ENCODE measurements around the gene SLC25A38.
A peak's percentile ranks its signal among the peaks of the same experiment; 100 is the strongest.

SLC25A38 gene

GRCh38 chr3:39376959-39377634 is 6.1 kb upstream of the SLC25A38 start:
- no peak for DNase-seq (ENCODE audit: low read depth)

DNA sequence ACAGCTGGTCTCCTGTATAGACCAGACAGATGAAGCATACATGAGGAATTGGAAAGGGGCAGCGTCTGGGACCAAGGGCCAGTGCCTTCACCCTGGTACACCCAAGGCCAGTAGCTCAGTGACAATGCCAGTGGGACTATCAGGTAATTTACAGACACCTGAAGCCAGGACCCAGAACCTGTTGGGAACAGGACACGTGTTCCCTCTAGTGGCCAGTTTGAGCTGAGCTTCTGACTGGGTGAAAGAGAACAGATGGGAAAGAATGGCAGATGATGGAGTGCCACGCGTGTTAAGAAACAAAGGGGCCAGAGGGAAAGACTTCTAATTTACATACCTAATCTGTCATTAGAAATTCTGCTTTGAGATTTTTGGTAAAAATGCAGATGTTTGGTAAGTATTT is 5.1 kb upstream of the SLC25A38 start:
- peak; percentile 28 for DNase-seq (ENCODE audit: low read depth)

DNA sequence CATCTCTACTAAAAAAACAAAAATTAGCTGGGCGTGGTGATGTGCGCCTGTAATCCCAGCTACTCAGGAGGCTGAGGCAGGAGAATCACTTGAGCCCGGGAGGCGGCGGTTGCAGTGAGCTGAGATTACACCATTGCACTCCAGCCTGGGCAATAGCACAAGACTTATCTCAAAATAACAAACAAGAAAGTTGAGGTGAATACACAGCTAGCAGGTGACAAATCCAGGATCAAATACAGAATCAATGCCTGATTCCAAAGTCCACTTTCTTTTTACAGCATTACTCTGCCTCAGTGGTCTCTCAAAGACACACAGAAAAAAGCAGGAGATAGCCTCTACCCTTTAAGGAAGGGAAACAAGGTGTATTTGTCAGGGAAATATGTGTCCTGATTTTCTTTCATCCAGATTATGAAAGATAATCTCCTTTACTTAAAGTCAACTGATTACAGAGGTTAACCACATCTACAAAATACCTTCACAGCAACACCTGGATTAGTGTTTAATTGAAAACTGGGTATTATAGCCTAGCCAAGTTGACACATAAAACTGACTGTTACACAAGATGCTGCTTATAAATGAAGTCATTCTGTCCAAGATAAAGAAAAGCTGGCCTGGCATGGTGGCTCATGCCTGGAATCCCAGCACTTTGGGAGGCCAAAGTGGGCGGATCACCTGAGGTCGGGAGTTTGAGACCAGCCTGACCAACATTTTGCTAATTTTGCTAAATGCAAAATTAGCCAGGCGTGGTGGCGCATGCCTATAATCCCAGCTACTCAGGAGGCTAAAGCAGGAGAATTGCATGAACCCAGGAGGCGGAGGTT is 4.0 kb upstream of the SLC25A38 start:
- no peak for DNase-seq (ENCODE audit: low read depth)

GRCh38 chr3:39379778-39380155 is 3.4 kb upstream of the SLC25A38 start:
- DNase-seq (ENCODE audit: low read depth): no peak

GRCh38 chr3:39381432-39381831 is 1.7 kb upstream of the SLC25A38 start:
- DNase-seq (ENCODE audit: low read depth): no peak

DNA sequence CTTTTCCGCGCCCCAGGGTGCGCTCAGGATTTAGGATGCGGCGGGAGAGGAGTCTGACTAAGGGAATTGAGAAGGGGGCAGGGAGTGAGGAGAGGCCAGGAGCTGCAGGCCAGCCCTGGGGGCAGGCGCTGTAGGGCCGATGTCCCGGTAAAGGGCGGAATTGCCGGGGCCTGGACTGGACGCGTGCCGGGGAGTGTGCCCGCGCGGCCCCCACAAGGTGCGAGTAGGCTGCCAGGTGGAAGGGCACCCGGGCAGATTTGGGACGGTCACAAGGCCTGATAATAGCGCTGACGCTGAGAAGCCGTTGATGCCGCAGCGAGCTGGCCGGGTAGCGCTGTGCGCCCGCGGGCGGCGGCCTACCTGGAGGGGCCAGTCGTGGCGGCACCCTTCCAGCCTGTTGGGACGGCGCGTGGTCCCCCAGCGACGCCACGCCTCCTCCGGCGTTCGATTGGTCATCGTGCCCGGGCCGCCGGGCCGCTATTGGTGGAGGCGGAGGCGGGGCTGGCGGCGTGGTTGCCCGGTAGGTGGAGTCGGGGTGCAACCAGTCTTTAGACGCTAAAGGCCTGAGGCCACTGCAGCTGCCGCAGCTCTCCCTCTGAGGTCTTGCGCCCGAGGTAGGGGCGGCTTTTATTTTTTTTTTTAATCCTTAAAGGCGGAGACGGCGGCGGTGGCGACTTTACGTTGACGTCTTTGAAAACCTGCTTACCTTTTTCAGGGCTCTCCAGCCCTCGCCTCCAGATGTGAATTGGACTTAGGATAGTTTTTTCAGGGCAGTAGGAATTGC is 903 bp downstream of the SLC25A38 start:
- DNase-seq (ENCODE audit: low read depth): peak; percentile 86

DNA sequence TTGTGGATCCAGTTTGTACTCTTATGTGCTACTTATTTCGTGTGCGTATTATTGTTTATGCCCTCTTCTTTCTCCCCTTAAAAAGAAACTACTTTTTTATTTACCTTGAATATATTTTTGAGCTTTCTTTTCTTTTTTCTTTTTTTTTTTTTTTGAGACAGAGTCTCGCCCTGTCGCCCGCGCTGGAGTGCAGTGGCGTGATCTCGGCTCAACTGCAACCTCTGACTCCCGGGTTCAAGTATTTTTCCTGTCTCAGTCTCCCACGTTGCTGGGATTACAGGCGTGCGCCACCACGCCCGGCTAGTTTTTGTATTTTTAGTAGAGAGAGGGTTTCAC is 1.5 kb downstream of the SLC25A38 start:
- DNase-seq (ENCODE audit: low read depth): no peak

DNA sequence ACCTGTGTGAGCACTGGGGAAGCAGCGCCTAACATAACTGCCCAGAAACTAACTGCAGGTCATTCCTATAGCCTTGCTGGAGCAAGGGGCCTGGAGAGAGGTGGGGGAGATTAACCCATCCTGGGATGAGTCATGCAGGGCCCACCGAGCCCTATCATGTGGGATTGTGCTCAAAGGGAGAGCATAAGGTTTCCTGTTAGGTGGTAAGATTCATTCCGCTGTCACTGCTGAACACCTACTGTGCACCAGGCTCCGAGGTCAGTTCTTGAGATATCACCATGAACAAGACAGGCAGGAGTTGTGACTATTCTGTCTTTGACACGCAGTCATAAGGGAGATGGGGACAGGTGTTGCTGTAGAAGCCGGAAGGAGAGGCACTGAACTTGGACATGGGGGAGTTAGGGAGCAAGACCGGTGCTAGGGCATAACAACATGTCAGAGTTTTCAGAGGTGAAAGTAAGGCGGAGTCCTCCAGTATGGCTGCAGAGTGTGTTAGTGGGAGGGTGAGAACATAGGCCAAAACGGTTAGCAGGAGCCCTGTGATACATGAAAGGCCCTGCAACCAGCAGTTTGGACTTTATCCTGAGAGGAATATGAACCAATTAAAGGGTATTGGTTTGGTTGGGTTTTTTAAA is 2.4 kb downstream of the SLC25A38 start:
- DNase-seq (ENCODE audit: low read depth): no peak

- no peak for DNase-seq (ENCODE audit: low read depth)
Observed at GRCh38 chr3:39386318-39386717, 3.1 kb downstream of the SLC25A38 start.

DNA sequence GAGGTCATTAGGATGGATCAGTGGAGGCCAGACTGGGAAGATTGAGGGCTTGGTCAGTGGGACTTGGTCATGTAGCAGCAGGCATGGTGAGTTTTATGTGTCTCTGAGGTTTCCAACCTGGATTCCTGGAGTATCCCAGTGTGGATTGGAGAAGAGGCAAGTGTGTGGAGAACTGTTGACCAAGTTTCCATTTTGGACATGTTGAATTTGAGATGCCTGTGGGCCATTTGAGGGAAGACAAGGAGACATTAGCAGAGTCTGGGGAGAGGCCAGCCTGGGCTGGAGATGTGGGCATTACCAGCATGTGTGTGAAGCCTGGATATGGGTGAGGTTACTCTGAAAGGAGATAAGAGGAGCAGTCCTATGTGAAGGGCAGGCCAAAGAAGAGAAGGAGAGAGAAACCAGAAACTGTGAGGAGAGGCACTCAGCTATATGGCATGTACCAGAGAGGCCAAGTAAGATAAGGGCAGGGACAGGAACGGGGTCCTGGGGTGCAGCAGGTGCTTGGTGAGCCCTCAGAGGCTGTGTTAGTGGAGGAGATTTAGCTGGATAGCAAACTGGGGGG is 4.3 kb downstream of the SLC25A38 start:
- no peak for DNase-seq (ENCODE audit: low read depth)

DNA sequence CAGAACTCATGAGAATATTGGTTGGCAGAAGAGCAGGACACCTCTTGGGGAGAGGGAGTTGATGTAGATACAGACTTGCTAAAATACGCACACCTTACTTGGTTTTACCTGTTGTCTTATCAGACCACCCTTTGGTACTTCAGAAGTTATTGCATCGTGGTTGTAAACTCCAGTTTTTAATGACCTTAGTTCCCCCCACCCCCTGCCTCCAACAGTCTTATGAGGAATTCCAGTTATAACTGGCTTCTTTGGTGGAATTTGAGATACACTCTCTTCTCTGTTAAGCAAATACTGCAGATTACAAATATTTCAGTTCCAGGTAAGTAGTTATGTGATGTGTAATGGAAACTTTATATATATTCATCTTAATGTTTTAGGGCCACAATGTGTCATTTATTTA is 5.0 kb downstream of the SLC25A38 start:
- DNase-seq (ENCODE audit: low read depth): no peak

DNA sequence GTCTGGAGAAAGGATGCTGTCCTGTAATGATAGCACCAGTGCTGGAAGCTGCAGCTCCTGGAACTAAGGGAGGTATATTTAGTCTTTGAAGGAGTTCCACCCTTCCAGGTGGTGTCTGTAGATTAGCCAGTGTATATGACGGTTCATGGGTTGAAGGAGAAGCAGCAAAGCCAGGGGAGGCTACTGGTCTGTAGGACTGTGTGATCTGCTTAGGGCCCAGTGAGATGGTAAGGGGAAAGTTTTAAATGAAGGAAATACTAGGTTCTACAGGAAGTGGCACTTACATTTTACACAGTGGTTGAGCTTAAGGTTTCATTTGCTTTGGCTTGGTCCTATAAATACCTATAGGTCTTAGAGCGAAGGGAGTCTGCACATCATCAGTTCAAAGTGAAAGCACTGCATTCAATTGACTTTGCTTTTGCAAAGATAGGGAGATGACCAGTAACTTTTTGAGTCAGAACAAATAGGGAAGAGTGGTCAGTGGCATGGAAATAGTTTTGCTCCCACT is 5.6 kb downstream of the SLC25A38 start:
- DNase-seq (ENCODE audit: low read depth): no peak

DNA sequence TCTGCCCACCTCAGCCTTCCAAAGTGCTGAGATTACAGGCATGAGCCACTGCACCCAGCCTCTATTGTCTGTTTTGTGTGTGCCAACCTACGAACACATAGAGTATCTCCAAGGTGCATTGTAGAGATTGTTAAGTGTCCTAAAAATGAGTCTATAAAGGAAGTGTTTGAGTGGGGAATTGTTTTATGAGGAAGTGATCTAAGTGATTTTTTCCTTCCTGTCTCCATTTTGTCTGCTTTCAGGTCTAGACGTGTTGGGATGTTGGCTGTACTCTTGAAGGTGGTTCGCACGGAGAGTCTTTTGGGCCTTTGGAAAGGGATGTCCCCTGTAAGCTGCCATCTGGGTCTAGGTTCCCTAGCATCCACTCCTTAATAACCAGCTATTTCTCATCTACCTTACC is 7.0 kb downstream of the SLC25A38 start:
- DNase-seq (ENCODE audit: low read depth): no peak

DNA sequence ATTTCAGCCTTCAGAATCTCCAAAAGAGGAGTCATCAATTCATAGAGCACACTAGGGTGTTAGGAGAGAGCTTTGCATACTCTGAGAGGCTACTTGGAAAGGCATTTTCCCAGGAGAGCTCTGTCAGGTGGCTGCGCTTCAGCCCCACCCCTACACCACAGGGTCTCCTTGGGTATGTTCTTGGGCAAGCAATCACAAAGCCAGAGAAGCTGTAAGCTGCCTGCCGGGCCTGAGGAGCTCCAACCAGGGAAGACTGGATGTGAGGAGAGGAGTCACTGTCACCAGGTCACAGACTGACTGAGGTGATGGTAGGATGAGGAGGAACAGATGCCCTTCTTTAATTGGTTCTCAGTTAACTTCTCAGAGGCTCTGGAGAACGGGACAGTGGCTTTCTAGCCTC is 13.5 kb downstream of the SLC25A38 start:
- no peak for DNase-seq (ENCODE audit: low read depth)

DNA sequence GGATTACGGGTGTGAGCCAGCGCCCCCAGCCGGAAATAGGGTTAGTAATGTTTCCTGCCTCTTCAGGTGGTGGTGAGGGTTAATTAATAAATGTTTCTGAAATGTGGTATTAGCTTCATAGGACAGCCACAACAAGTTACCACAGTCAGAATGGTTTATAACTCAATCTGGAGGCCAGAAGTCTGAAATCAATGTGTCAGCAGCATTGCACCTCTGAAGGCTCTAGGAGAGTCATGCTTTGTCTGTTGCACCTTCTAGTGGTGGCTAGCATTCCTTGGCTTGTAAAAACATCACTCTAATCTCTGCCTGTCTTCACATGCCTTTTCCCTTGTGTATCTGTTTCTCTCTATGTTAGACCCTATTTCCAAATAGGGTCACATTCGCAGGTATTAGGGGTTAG is 15.5 kb downstream of the SLC25A38 start:
- DNase-seq (ENCODE audit: low read depth): no peak

- DNase-seq (ENCODE audit: low read depth): peak; percentile 54
Observed at GRCh38 chr3:39401983-39402382, 18.8 kb downstream of the SLC25A38 start.

DNA sequence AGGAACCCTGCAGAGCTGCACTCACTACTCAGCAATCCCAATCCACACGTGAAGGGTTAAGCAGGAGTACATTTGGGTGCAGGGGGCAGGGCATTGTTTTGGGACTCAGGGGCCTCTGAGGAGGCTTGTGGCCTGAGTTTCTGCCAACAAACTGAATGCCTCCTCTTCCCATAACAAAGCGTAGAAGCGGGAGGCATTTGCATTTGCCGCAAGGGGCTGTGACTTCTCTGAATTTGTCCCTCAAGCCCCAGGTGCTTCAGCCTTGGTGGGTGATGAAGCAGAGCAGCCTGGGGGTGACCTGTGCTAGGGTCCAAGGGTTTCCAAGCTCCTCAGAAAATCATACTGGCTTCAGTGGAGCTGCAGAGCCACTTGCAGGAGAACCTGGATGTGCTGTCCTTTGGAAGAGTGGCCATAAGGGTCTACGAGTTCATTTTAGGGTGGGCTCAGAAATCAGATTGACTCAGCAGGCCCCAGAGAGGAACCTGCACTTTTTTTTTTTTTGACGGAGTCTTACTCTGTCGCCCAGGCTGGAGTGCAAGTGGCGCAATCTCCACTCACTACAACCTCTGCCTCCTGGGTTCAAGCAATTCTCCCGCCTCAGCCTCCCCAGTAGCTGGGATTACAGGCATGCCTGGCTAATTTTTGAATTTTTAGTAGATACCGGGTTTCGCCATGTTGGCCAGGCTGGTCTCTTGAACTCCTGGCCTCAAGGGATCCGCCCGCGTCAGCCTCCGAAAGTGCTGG is 21.9 kb downstream of the SLC25A38 start:
- no peak for DNase-seq (ENCODE audit: low read depth)

DNA sequence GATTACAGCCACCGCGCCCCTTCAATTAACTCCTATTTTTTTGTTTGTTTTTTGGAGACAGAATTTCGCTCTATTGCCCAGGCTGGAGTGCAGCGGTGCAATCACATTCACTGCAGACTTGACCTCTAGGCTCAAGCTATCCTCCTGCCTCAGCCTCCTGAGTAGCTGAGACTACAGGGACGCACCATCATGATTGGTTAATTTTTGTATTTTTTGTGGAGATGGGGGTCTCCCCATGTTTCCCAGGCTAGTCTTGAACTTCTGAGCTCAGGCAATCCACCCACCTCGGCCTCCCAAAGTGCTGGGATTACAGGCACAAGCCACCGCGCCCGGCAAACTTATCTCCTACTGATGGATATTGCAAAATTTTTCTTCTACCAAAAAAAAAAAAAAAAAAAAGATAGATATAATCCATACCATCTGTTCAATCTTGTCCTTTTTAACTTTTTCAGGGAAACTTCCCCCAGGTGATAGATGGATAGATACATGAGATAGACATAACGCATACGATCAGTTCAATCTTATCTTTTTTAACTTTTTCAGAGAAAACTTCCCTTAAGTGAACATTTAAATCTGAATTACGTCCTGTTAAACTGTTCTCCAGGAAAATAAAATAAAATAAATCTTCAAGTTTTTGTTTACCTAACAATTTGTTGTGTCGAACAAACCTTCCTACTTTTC is 22.7 kb downstream of the SLC25A38 start:
- DNase-seq (ENCODE audit: low read depth): no peak

DNA sequence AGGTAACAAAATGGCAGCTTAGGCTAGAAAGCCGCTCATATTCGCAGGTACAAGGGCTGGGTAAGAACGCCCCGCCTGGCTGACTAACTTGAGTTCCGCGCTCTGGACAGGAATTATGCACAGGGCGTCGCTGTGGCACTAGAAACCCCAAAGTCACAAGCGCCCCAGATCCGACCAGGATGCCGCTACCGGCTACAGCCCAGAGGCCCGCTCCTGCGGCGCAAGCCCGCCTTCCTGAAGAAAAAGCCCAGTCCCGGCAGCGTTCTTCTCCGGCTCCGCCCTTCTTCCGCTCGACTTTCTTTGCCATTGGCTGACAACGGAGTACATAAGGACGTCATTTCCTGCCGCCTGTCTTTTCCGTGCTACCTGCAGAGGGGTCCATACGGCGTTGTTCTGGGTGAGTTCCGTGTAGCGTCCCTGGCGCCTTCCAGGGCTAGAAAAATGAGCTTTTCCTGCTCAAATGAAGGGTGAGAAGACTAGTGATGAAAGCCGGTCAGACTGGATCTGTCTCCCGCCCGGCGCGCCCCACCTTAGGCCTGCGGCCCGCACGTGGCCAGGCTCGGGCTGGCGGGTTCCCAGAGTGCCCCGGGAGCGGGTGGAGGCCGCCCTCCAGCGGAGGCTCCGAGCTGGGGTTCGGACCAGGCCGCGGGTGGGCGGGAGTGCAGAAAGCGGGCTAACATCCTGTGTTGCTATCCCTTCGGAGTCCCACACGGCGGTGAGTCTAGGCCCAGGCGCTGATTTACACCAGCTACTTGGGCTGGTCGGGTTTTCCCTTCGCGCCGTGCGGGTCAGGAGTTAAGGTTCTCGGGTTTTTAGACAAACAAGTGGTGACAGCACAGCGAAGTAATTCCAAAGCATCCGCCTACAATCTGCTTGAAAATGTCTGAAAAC is 23.4 kb downstream of the SLC25A38 start, which contains the start of gene RPSA:
Gene RPSA (plus strand): TSS at position 353 of the 891 bp plus-strand sequence. CDS start 934 bp downstream, outside the sequence.
- peak; percentile 95 for DNase-seq (ENCODE audit: low read depth)

DNA sequence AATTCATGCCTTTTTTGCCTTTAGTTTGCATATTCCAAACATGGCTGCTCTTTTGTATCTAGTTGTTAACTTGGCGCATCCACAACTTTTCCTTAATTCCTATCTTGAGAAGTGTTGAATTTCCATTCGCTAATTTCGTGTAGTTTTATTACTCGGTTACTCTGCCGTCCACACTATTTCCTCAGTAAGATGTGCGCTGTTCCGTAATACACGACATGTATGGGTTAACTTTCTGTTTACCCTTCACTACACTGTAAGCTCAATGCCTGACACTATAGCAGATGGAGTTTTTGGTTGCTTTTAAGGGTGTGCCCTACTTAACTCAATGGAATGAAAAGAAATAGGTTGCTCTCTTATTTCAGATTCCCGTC is 24.1 kb downstream of the SLC25A38 start:
- DNase-seq (ENCODE audit: low read depth): peak; percentile 17

Data from amniotic epithelial cell (primary cell).